HuH-7 (cell line): ENCODE measurements around the gene ANXA11.
"Not testable (repeated sequence)": the region's sequence is repeated elsewhere in the genome, so short reads cannot be mapped to it uniquely, and the experiment has no call there.

Experiments used
- DNase-seq: peaks from one replicate; pipeline ENCODE4 v3.0.0; 2011; ENCODE audit warnings: low spot score

ANXA11 gene

DNA sequence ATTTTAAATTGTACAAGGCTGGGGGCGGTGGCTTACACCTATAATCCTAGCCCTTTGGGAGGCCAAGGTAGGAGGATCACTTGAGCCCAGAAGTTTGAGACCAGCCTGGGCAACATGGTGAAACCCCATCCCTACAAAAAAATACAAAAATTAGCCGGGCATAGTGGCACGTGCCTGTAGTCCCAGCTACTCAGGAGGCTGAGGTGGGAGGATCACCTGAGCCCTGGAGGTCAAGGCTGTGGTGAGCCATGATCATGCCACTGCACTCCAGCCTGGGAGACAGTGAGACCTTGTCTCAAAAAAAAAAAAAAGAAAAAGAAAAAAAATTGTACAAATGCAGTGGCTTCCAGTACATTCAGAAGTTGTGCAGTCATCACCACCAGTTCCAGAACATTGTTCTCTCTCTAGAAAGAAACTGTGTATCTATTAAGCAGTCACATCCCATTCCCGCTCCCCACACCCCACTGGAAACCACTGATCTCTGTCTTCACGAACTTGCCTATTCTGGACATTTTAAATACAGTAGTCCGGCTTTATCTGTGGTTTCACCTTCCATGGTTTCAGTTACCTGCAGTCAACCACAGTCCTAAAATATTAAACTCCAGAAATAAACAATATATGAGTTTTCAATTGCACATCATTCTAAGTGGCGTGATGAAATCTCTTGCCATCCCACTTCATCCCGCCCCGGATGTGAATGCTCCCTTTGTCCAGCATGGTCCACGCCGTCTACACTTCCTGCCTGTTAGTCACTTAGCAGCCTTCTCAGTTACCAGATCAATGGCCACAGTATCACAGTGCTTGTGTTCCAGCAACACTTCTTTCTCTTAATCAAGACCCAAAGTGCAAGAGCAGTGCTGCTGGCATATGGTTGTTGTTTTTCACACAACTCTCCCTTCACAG lies 59.7 kb downstream of the ANXA11 start:
- DNase-seq: not testable (repeated sequence)

DNA sequence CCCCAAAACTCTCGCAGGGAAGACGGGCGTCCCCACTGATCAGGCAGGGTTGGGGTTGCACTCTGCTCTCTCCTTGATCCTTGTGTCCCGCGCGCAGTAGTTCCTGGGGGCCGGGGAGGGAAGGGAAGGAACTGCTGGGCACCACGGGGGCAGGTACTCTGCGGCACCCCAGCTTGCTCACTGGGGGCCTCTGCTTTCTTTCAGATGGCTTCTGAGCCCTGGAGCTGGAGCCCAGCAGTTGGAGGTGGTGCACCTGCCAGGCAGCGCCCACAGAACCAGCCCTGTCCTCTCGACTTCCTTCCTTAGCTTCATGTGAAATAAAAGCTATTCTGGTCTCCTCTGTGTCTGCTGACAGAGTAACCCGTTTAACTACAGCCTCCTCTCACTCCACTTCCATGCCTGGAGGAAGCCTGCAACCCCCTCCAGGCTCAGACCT lies 60.6 kb downstream of the ANXA11 start:
- DNase-seq: no peak

DNA sequence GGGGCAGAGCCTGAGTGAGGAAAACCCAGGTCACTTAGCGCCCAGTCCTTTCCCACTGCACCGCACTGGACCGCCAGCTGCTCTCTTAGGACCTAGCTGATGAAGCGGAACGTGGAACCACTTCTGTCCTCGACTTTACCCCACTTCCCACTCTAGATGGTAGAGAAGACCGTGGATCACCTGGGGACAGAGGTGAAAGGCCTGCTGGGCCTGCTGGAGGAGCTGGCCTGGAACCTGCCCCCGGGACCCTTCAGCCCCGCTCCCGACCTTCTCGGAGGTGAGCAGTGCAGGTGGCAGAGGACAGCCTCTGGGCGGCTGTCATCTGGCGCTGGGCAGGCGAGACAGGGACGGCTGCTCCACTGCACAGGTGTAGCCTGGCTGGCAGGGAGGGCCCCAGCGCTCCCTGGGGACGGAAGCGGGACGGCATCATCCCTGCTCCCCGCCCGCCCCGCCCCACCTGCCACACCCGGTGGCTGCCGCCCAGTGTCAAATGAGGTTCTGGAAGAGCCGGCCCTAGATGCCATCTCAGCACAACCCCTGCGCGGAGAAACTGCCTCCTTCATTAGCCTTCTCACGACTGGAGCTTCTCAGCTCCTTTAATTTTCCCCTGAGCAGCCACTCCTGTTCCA lies 61.2 kb downstream of the ANXA11 start:
- peak; percentile 23 for DNase-seq

DNA sequence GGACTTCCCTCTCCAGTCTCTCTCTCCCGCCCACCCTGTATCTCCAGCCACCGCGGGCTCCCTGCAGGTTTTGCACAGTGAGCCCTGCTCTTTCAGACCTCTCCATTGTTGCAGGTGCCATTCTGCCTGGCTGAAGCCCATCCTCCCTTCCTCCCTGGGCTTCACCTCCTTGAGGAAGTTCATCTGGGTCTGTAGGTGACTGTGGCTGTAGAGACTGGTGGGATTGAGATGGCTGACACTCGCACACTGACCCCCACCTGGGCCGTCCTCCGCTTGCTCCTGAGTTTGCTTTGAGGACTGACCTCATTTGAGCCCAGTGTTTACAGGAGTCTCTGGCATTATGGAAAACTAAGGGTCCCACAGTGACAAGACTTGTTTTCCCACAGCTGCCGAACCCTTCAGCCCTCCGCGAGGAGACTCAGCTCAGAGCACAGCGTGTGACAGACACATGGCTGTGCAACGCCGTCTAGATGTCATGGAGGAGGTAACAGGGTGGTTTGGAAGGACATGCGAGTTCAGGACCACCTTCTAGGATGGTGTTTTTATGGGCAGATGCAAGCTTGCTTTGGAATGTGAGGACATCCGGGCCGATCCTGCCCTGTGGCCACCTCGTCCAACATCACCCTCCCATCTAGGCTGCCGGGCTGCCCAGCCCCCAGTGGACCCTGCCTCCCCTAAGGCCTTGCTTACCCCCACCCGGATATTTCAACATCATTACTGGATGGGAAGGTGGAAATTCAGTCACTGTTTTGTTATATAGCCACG lies 63.5 kb downstream of the ANXA11 start:
- DNase-seq: no peak

DNA sequence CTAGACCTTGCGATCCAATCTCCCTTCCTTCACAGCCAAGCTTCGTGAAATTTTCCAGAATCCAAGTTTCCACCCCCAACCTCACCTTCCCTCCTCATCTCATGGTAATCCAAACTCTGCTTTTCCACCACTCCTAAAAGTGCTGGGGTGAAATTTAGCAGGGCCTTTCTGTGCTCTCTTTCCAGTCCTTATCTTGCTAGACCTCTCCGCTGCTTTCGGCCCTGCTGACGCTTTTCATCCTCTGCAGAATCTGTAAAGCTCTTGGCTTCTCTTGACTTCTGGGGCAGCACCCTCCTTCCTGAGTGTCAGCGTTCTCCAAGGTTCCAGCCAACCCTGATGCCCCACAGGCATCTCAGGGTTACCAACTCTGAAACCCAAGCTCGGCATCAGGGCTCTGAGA lies 65.1 kb downstream of the ANXA11 start:
- no peak for DNase-seq

DNA sequence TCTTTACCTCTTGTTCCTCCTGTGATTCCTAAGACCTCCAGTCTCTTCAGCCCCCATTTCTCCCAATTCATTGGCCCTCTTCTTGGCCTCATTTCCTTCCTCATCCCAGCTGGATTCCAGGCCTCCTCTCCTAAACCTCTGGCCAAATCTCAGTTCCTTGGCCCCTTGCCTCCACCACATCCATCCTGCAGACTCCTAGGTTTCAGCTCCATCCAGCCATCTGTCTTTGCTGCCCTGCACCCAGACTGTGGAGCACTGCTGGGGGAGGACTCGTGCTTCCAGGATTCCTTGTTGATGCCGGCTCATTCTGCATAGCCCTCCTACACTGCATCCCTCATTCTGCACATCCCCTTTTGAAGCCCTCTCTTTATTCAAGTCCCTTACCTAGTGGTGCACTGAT lies 66.1 kb downstream of the ANXA11 start:
- DNase-seq: no peak

DNA sequence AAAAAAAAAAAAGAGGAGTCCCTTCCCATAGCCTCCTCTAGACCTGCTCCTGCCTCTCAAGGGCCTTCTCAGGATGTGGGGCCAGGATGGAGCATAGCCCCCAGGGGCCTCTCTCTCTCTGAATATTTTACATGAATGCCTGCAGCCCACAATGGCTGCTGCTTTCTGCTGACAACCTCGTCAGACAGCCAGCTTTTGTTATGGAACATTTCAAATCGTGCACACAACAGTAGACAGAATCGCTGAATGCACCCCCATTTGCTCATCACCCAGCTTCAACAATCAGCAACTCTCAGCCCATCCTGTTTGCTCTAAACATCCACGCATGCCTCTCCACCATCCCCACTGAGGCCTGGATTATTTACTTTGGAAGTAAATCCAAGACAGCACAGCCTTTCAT lies 67.4 kb downstream of the ANXA11 start:
- DNase-seq: no peak

DNA sequence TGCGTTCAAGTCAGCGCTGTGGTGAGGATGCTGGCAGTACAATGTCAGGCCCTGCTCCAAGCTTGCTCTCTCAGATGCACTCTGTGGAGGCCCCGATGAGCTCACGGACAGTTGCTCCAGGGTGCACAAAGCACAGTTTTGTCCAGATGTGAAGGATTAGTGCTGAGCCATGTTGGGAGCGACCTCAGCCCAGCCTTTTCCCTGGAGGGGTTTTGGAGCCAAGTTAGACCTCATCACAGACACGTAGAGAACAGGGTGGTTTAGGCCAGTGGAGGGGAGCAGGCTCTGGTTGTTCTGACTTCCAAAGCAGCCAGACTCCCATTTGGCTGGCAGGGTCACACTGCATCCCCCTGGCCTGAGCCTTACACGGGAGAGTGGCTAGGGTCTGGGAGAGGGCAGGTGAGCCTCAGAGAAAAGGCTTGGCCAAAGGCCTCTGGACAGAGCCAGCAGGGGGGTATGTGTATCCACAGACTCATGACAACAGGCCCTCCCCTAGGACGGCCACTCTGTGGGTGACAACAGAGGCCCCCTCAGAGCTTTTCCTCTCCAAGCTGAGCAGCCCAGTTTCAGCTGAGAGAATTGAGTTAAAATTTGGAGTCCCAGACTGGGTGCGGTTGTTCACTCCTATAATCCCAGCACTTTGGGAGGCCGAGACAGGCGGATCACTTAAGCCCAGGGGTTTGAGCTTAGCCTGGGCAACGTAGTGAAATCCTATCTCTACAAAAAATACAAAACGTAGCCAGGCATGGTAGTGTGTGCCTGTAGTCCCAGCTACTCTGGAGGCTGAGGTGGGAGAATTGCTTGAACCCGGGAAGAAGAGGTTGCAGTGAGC lies 68.1 kb downstream of the ANXA11 start:
- DNase-seq: no peak

DNA sequence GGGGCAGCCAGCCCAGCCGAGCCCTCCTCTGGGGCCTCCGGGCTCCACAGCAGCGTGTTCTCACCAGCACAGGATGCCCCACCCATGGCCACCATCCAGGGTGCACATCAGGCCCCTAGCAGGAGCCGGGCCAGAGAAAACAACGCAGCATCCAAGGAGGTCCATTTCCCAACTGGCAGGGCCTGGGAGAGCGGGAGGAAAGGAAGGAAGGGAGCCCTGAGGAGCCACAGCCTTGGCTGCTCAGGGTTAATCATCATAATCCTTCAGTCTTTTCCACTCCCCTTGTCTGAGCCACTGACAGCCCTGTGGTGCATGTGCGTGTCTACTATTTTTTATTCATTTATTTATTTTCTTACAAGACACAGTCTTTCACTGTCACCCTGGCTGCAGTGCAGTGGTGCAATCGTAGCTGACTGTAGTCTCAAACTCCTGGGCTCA lies 69.2 kb downstream of the ANXA11 start:
- DNase-seq: no peak

DNA sequence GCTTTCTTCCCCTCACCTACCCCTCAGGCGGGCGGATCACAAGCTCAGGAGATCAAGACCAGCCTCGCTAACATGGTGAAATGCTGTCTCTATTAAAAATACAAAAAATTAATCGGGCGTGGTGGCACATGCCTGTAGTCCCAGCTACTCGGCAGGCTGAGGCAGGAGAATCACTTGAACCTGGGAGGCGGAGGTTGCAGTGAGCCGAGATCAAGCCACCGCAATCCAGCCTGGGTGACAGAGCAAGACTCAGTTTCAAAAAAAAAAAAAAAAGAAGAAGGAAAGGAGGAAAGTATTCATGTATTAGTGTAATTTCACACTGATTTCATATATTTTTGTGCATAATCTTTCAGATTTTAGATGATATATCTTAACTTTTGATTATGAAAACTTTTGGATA lies 71.7 kb downstream of the ANXA11 start:
- DNase-seq: not testable (repeated sequence)

DNA sequence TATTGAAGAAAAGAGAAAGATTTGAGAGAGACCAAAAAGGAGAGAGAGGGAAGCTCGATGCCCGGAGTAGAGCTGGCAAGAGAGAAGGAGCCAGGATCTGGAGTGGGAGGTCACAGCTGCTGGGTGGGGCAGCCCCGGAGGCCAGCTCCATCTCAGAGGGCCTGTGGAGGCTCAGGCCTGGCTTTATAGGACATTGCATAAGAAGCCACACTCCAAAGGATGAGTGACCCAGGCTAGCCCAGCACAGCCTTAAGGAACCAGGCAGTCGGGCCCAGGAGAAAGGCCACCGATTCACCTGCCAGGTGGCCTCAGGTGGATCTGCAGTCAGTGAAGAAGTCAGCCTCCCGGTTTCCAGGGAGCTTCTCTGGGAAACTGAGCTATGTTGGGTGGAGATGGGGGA lies 72.1 kb downstream of the ANXA11 start:
- no peak for DNase-seq

DNA sequence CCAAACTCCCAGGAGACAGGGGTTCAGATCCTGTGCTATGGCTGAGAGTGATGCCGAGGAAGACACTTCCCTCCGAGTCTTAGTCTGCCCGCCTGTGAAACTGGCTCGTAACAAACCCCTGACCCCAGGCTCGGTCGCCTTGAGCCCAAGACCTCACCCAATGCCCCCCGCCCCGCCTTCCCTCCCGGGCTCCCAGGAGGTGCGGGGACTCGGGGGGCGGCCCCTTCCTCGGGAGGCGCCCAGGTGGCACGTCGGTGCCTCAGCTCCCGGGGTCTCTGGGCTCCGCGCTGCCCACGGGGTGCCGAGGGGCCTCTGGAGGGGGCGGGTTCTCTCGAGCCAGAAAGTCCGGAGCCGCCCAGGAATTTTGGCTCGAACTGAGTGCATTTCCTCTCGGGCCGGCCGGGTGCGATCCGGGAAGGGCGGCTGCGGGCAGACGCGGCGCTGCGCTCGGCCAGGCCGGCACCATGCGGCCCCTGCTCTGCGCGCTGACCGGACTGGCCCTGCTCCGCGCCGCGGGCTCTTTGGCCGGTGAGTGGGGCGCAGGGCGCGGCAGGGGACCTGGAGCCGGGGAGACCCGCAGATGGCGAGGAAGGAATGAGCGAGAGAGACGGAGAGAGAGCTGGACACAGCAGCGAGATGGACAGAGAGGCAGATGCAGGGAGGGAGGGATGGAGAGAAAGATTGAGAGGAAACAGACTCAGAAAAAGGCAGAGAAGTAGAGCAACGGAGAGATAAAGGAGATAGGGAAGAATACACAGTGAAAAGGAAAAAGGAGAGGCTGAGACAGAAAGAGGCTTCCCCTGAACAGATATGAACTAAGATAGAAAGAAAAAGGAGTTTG lies 72.8 kb downstream of the ANXA11 start, which contains the start of gene PLAC9:
Gene PLAC9, plus strand, starts transcription at position 432 of the 841 bp plus-strand sequence. Its CDS starts 33 bp downstream, at position 465.
- no peak for DNase-seq

DNA sequence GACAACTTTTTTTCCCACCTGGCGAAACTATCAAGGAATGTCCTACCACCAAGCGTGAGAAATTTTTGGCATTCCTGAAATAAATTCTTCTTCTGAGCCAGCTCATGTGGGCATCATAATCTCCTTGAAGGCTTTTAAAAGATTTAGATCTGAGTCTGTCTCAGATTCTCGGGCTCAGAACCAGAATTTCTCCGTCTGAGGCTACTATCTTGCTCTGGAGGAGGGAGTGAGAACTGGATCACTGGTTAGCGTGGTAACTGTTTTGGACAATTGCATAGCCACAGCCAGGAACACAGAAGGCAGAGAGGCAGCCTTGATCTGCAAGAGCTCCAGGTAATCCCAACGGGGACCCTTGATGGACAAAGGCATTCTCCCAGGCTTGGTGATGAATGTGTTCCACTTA lies 73.8 kb downstream of the ANXA11 start:
- no peak for DNase-seq

DNA sequence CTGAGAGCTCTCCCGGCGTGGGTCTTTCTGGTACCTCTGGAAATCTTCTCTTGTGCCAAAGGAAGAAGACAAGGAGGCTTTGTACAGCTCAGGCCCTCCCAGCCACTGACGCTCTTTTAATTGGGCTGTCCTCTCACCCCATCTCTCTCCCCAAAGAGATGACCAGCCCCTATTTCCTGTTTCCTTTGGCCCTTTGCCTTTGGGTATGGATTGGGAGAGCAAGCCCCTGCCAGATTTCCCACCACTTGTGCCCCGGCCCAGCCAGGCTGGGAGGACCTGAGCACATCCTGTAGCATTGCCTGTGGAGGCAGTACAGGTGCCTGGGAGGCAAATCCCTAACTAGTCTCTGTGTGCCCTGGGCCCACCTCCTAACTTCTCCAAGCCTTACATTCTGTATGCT lies 78.5 kb downstream of the ANXA11 start:
- DNase-seq: no peak

DNA sequence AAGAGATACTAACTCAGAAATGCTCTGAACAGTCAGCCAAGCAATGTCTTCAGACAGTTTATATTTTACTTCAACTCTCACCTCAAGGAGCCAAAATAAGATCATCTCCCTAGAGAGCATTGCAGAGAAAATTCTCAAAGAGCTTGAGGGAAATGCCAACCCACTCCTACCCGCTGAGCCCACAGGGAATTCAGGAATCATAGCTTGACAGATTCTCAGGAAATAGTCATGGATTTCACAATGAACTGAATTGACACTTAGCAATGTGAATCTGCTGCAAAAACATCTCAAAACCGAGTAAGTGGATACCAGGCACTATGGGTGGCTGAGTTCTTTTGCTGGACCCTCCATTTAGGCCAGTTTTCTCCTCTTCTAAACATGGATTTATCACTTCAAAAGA lies 82.6 kb downstream of the ANXA11 start:
- no peak for DNase-seq

DNA sequence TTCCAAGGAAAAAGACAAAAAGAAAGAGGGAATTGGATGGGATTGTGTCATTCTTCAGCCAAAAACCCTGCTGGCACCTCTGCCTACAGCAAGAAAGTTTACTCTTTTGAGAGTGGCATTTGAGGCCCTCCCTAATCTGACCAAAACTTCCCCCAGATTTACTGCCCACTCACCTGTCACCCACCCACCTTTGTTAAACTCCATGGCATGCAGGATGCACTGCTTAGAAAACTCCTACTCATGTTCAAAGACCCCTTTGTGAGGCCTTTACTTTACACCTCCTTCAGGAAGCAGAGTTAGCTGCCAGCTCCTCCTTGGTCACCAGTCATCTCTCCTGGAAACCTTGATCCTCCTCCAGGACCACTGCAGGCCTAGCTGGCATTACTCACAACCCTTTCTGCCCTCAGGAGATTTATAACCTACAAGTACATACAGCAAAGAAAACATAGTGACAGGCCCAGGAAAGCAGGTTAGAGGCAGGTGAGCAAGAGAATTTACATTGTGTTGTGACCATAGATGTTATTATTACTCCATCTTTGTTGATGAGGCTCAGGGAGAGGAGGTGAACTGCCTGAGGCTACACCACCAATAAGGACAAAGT lies 83.1 kb downstream of the ANXA11 start:
- no peak for DNase-seq

DNA sequence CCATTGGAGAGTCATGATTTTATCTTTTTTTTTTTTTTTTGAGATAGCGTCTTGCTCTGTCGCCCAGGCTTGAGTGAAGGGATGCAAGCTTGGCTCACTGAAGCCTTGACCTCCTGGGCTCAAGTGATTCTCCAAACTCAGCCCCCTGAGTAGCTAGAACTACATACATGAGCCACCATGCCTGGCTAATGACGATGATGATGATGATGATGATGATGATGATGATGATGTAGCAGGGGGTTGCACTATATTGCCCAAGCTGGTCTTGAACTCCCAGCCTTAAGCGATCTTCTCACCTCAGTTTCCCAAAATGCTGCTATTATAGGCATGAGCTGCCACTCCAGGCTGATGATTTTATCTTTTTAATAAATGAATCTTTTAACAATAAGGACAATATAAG lies 86.7 kb downstream of the ANXA11 start:
- DNase-seq: no peak

DNA sequence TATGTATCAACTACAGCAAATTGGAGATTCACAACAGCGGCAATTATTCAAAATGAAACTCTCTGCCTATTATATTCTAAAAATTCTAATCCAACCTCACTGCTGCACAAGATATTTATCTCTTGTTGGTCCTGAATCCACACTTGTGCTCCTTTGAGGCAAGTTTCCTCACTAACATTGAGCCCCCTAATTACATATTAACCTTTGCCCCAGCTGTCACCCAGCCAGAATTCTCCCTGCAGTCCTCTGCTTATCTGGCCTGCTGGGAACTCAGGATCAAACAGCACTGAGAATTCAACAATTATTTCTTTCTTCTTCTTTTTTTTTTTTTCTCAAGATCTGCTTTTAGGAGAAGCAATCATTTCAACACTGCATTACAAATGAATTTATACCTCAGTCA lies 94.4 kb downstream of the ANXA11 start:
- peak; percentile 17 for DNase-seq

DNA sequence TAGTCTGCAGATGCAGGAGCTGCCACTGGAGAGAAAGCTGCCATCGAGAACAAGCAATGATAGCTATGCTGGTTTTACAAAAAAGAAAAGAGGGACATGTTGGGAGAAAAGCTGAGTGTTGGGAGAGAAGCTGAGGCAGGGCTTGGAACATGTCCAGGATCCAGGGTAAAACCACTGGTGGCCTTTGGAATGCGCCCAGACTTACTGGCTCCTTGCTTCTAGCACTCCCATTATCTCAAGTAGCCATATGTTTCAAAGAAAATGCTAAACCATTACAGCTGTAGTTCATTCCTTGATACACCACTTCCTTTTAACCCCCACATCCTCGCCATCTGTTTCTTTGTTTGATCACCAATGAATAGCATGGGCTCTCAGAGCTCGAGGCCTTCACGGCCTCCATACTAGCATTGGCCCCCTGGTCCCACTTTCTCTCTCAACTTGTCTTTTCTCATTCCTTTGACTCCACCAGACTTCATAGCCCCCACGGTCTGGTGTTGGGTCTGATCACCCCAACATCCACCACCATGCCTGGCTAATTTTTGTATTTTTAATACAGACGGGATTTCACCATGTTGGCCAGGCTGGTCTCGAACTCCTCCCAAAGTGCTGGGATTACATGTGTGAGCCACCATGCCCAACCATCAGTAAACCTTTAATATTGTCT lies 96.6 kb downstream of the ANXA11 start:
- DNase-seq: no peak
